Upper lobe of left lung (tissue), 4 donors: ENCODE measurements around the gene SEMA5A.

Source experiments
- EP300 ChIP-seq, 4 donors: sonication (generic); formaldehyde crosslinking; IDR thresholded peaks; one replicate each; pipeline ENCODE4 v1.5.1; 2017; ENCODE audit warnings: antibody characterized with exemption in 4 of 4, control low read depth in 2 of 4
- POLR2A ChIP-seq, 4 donors: fragments of 450-650 bp; IDR thresholded peaks; one replicate each; pipeline ENCODE4 v1.5.1; 2016 to 2017; ENCODE audit warnings: antibody characterized with exemption in 4 of 4, mild to moderate bottlenecking in 2 of 4
- POLR2AphosphoS5 ChIP-seq, 2 donors: sonication (generic); formaldehyde crosslinking; IDR thresholded peaks; one replicate each; pipeline ENCODE4 v1.5.1; 2017; ENCODE audit warnings: antibody characterized with exemption in 2 of 2
- TF ChIP-seq, protein P1 (sequence below), 6 experiments: fragments of 450-650 bp in 4 of 6; fragments of 200-600 bp in 2 of 6; sonication (generic) in 2 of 6; IDR thresholded peaks; one replicate each; pipeline ENCODE4 v1.5.1; 2016 to 2019; ENCODE audit warnings: antibody characterized with exemption in 6 of 6

- TF ChIP-seq, protein P1, sequence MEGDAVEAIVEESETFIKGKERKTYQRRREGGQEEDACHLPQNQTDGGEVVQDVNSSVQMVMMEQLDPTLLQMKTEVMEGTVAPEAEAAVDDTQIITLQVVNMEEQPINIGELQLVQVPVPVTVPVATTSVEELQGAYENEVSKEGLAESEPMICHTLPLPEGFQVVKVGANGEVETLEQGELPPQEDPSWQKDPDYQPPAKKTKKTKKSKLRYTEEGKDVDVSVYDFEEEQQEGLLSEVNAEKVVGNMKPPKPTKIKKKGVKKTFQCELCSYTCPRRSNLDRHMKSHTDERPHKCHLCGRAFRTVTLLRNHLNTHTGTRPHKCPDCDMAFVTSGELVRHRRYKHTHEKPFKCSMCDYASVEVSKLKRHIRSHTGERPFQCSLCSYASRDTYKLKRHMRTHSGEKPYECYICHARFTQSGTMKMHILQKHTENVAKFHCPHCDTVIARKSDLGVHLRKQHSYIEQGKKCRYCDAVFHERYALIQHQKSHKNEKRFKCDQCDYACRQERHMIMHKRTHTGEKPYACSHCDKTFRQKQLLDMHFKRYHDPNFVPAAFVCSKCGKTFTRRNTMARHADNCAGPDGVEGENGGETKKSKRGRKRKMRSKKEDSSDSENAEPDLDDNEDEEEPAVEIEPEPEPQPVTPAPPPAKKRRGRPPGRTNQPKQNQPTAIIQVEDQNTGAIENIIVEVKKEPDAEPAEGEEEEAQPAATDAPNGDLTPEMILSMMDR (IDR thresholded peaks at IDR 0.05): no peak
- TF ChIP-seq POLR2AphosphoS5 (IDR thresholded peaks at IDR 0.05) (no peak), POLR2A (IDR thresholded peaks at IDR 0.05) (no peak), EP300 (IDR thresholded peaks at IDR 0.05) (no peak)
Measured at GRCh38 chr5:9314558-9314957, 231.3 kb downstream of the SEMA5A start.
